ENCODE results near the gene LRP5. TPM values are rescaled to one million over a fixed set of nuclear protein-coding genes. Genes with fewer than 3 reads are reported as not detected.

Gene LRP5
- total RNA-seq, 1 experiment from 2014 or later, result 129 TPM

DNA sequence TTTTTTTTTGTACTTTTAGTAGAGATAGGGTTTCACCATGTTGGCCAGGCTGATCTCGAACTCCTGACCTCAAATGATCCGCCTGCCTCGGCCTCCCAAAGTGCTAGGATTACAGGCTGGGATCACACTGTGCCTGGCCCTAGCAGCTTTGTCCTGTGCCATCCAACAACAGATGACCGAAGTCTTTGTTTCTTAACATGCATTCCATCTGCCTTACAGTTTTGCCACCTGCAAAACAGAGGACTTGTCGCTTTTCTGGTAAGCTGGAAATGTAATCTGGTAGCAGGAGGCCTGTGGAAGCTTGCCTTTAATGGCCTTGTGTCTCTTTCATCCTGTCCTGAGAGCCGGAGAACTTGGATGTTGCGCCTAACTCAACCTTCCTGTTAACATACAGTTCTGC lies 89.5 kb downstream of the LRP5 start:
- H3K9me2 ChIP-seq (ENCODE audit: insufficient read depth), result no peaks in the 10 kb centered on the region
- no peaks in the 10 kb centered on the region for H3K27me3 ChIP-seq (ENCODE audit: insufficient read depth, low read depth)
- H2AFZ ChIP-seq, result no peak overlapping the region
- no peaks in the 10 kb centered on the region for H3K79me2 ChIP-seq (ENCODE audit: low read depth)
- no peak overlapping the region for H3K27ac ChIP-seq
- no peak for DNase-seq
- BruUV-seq (replicated peaks), result no TSS peak
- H3K4me2 ChIP-seq, result no peak overlapping the region
- H3K9me3 ChIP-seq (ENCODE audit: insufficient read depth, low read depth), result no peaks in the 10 kb centered on the region
- ChIA-PET POLR2A (ENCODE audit: unreplicated experiment) (no interaction called here), CTCF (no interaction called here)
- no peaks in the 10 kb centered on the region for H3K4me1 ChIP-seq (replicated peaks; ENCODE audit: insufficient read depth)
- no peak overlapping the region for H3K4me3 ChIP-seq
- peaks cover 13% of the 10 kb centered on the region; the same call in 1 of the 2 replicates for H4K20me1 ChIP-seq (ENCODE audit: insufficient read depth)
- H3F3A ChIP-seq (ENCODE audit: insufficient read depth, low read depth), result no peaks in the 10 kb centered on the region
- no peak for TF ChIP-seq EZH2 (IDR thresholded peaks at IDR 0.05; ENCODE audit: low read depth)
- TF ChIP-seq, protein P1, sequence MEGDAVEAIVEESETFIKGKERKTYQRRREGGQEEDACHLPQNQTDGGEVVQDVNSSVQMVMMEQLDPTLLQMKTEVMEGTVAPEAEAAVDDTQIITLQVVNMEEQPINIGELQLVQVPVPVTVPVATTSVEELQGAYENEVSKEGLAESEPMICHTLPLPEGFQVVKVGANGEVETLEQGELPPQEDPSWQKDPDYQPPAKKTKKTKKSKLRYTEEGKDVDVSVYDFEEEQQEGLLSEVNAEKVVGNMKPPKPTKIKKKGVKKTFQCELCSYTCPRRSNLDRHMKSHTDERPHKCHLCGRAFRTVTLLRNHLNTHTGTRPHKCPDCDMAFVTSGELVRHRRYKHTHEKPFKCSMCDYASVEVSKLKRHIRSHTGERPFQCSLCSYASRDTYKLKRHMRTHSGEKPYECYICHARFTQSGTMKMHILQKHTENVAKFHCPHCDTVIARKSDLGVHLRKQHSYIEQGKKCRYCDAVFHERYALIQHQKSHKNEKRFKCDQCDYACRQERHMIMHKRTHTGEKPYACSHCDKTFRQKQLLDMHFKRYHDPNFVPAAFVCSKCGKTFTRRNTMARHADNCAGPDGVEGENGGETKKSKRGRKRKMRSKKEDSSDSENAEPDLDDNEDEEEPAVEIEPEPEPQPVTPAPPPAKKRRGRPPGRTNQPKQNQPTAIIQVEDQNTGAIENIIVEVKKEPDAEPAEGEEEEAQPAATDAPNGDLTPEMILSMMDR (conservative IDR thresholded peaks at IDR 0.05), result no peak
- intact Hi-C loops (cut with micrococcal nuclease; ENCODE audit: unreplicated experiment), result no loop called here
- 0 out of 2 replicates have a peak, but pooled peaks cover 16% of the 10 kb centered on the region for H3K36me3 ChIP-seq (ENCODE audit: low read depth)

DNA sequence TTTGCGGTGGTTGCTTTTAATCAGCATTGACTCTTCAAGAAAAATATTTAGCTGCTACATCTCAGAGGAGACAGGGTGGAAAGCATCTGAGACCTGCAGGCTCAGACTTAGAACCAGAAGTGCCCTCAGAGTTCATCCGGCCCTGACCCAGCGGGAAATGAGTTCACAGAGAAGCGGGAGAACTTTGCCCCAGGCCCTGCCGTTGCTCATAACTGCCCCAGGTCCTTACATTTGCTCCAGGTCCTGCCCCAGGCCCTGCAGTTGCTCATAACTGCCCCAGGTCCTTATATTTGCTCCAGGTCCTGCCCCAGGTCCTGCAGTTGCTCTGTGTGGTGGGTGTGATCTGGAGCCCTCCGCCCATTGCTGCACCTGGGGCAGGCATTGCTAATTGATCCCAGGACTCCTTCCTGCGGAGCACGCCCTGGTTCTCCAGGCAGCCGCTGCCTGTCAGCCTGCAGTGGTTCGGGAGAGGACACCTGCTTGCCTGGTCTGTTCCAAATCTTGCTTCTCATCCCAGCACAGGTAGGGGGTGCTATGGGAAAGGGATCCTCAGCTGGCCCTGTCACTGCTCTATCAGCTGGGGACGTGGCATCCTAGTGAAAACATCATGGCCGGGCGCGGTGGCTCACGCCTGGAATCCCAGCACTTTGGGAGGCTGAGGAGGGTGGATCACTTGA lies 90.1 kb downstream of the LRP5 start:
- peaks cover 13% of the 10 kb centered on the region; the same call in 1 of the 2 replicates for H4K20me1 ChIP-seq (ENCODE audit: insufficient read depth)
- no peak overlapping the region for H2AFZ ChIP-seq
- H3K4me3 ChIP-seq, result no peak overlapping the region
- no peak for DNase-seq
- no peaks in the 10 kb centered on the region for H3K9me2 ChIP-seq (ENCODE audit: insufficient read depth)
- no peaks in the 10 kb centered on the region for H3K27me3 ChIP-seq (ENCODE audit: insufficient read depth, low read depth)
- no peak overlapping the region for H3K4me2 ChIP-seq
- no peaks in the 10 kb centered on the region for H3F3A ChIP-seq (ENCODE audit: insufficient read depth, low read depth)
- POLR2A ChIA-PET (ENCODE audit: unreplicated experiment), result no interaction called here
- no peaks in the 10 kb centered on the region for H3K4me1 ChIP-seq (replicated peaks; ENCODE audit: insufficient read depth)
- no TSS peak for BruUV-seq (replicated peaks)
- CTCF ChIA-PET, result no interaction called here
- H3K79me2 ChIP-seq (ENCODE audit: low read depth), result no peaks in the 10 kb centered on the region
- H3K36me3 ChIP-seq (ENCODE audit: low read depth), result 0 out of 2 replicates have a peak, but pooled peaks cover 16% of the 10 kb centered on the region
- TF ChIP-seq, protein P1 (conservative IDR thresholded peaks at IDR 0.05), result no peak; the same call in 1 of the 2 replicates
- TF ChIP-seq EZH2 (IDR thresholded peaks at IDR 0.05; ENCODE audit: low read depth), result no peak
- H3K9me3 ChIP-seq (ENCODE audit: insufficient read depth, low read depth), result no peaks in the 10 kb centered on the region
- H3K27ac ChIP-seq, result no peak overlapping the region
- intact Hi-C loops (cut with micrococcal nuclease; ENCODE audit: unreplicated experiment), result no loop called here

DNA sequence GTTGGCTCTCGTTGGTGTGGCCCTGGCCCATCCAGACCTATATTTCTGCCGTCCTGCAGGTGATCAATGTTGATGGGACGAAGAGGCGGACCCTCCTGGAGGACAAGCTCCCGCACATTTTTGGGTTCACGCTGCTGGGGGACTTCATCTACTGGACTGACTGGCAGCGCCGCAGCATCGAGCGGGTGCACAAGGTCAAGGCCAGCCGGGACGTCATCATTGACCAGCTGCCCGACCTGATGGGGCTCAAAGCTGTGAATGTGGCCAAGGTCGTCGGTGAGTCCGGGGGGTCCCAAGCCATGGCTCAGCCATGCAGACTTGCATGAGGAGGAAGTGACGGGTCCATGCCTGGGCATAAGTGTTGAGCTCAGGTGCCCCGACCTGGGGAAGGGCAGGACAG lies 91.0 kb downstream of the LRP5 start:
- H3K4me2 ChIP-seq, result no peak overlapping the region
- no peaks in the 10 kb centered on the region for H3K9me2 ChIP-seq (ENCODE audit: insufficient read depth)
- ChIA-PET CTCF (no interaction called here), POLR2A (ENCODE audit: unreplicated experiment) (no interaction called here)
- intact Hi-C loops (cut with micrococcal nuclease; ENCODE audit: unreplicated experiment), result no loop called here
- H4K20me1 ChIP-seq (ENCODE audit: insufficient read depth), result peaks cover 12% of the 10 kb centered on the region; the same call in 1 of the 2 replicates
- no peaks in the 10 kb centered on the region for H3K27me3 ChIP-seq (ENCODE audit: insufficient read depth, low read depth)
- no peaks in the 10 kb centered on the region for H3K4me1 ChIP-seq (replicated peaks; ENCODE audit: insufficient read depth)
- H3K36me3 ChIP-seq (ENCODE audit: low read depth), result 0 out of 2 replicates have a peak, but pooled peaks cover 16% of the 10 kb centered on the region
- H3K9me3 ChIP-seq (ENCODE audit: insufficient read depth, low read depth), result no peaks in the 10 kb centered on the region
- no peaks in the 10 kb centered on the region for H3K79me2 ChIP-seq (ENCODE audit: low read depth)
- DNase-seq, result no peak
- TF ChIP-seq, protein P1 (conservative IDR thresholded peaks at IDR 0.05), result no peak
- BruUV-seq (replicated peaks), result no TSS peak
- no peaks in the 10 kb centered on the region for H3F3A ChIP-seq (ENCODE audit: insufficient read depth, low read depth)
- H3K4me3 ChIP-seq, result no peak overlapping the region
- H3K27ac ChIP-seq, result no peak overlapping the region
- H2AFZ ChIP-seq, result no peak overlapping the region
